Chondrocyte (in vitro differentiated cells): Measurements from ENCODE around the gene TRAP1. TPM values are rescaled to one million over a fixed set of nuclear protein-coding genes. Genes with fewer than 3 reads are reported as not detected.

Experiments used
- DNase-seq: peaks from one replicate; pipeline ENCODE4 v3.0.0; 2021; ENCODE audit warnings: mixed read lengths, low spot score
- H3K27ac Mint-ChIP-seq: one replicate; pipeline ENCODE4 v1.8.0; 2021; ENCODE audit warnings: mild to moderate bottlenecking, moderate library complexity, mixed read lengths; ENCODE audit not compliant: unreplicated experiment
- H3K27me3 Mint-ChIP-seq: 2 replicates; pipeline ENCODE4 v1.8.0; 2021; ENCODE audit warnings: low read depth, mixed read lengths
- H3K36me3 Mint-ChIP-seq: 2 replicates; pipeline ENCODE4 v1.8.0; 2021; ENCODE audit warnings: low read depth, mixed read lengths
- H3K4me1 Mint-ChIP-seq: 2 replicates; pipeline ENCODE4 v1.8.0; 2021; ENCODE audit warnings: low read depth, mild to moderate bottlenecking, mixed read lengths
- H3K4me3 Mint-ChIP-seq: one replicate; pipeline ENCODE4 v1.8.0; 2021; ENCODE audit warnings: mild to moderate bottlenecking, moderate library complexity, mixed read lengths; ENCODE audit not compliant: unreplicated experiment
- H3K9me3 Mint-ChIP-seq: 2 replicates; pipeline ENCODE4 v1.8.0; 2021; ENCODE audit warnings: low read depth, mixed read lengths
- total RNA-seq: library from RNA; stranded (reverse); gene quantifications from 3 replicates; pipeline ENCODE4 v1.2.1, GENCODE V29; 2021
- TF ChIP-seq, protein P1 (sequence below): fragments of 200-600 bp; sonication (generic); IDR thresholded peaks from 2 replicates; pipeline ENCODE4 v1.5.0; 2021; ENCODE audit warnings: antibody characterized with exemption, mild to moderate bottlenecking, moderate library complexity

TRAP1 gene
- total RNA-seq, 1 donor from 2014 or later, result 60.6 TPM

- H3K4me3 Mint-ChIP-seq, result no peak overlapping the region
- peaks cover 61% of the 10 kb centered on the region for H3K36me3 Mint-ChIP-seq
- no peaks in the 10 kb centered on the region for H3K9me3 Mint-ChIP-seq
- peak overlapping the region; percentile 36 for H3K27ac Mint-ChIP-seq
- no peaks in the 10 kb centered on the region for H3K4me1 Mint-ChIP-seq
- no peaks in the 10 kb centered on the region for H3K27me3 Mint-ChIP-seq
- TF ChIP-seq, protein P1, sequence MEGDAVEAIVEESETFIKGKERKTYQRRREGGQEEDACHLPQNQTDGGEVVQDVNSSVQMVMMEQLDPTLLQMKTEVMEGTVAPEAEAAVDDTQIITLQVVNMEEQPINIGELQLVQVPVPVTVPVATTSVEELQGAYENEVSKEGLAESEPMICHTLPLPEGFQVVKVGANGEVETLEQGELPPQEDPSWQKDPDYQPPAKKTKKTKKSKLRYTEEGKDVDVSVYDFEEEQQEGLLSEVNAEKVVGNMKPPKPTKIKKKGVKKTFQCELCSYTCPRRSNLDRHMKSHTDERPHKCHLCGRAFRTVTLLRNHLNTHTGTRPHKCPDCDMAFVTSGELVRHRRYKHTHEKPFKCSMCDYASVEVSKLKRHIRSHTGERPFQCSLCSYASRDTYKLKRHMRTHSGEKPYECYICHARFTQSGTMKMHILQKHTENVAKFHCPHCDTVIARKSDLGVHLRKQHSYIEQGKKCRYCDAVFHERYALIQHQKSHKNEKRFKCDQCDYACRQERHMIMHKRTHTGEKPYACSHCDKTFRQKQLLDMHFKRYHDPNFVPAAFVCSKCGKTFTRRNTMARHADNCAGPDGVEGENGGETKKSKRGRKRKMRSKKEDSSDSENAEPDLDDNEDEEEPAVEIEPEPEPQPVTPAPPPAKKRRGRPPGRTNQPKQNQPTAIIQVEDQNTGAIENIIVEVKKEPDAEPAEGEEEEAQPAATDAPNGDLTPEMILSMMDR, result no peak
- no peak for DNase-seq
These were observed 16.9 kb upstream of the TRAP1 start for GRCh38 chr16:3734084-3734757.

DNA sequence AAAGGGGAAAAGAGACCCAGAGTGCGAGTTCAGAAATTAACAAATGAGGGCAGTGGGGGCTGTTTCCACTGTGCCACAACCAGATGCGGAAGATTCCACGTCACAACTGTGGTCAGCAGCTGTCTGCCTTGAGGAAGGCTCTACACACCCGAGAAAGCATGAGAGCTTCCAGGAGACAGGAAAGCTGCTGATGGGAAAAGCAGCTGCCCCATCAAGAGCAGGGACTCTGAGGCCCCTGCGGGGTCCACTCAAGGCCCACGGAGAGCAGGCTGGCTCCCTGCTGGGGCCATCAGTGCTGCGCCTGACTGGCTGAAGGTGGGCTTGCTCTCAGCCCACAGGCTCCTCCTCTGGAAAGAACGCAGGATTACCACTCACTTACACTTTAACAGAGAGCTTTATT, 14.8 kb upstream of the TRAP1 start:
- no peak overlapping the region for H3K4me3 Mint-ChIP-seq
- H3K36me3 Mint-ChIP-seq, result peaks cover 58% of the 10 kb centered on the region
- no peak overlapping the region for H3K27ac Mint-ChIP-seq
- TF ChIP-seq, protein P1, result no peak
- peak; percentile 39 for DNase-seq
- H3K9me3 Mint-ChIP-seq, result no peaks in the 10 kb centered on the region
- H3K4me1 Mint-ChIP-seq, result no peaks in the 10 kb centered on the region
- H3K27me3 Mint-ChIP-seq, result no peaks in the 10 kb centered on the region

DNA sequence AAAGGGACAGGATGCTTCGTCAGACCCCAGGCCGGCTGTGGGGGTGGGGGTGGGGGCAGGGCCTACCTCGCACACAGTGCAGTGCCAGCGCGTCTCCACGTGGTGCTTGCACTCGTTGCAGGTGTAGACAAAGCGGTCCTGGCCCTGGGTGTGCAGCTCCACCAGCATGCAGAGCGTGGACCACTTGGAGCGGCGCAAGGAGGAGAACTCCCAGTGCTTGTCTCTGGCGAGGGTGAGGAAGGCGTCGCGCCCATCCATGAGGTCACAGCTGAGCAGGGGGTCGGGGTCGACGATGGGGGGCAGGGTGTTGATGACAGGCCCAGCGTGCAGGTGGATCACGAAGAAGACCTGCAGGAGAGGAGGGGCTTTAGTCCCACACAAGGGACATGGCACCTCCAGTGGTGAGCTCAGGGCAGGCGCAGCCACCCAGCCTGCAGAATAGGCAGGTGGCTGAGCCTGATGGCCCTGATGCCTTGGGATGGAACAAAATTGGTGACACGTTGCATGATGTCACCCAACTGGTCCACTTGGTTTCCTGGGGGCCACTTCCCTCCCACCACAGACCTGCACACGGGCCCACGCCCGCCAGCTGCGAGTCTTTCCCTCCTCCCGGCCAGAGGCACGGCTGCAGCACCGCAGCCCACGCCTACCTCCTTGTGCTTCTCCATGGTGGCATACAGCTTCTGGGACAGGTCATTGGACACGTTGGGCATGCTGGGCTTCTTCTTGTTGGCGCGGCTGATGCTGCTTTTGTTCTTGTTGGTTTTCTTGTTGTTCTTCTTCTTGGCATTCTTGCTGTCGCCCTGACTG, 14.0 kb upstream of the TRAP1 start:
- no peak overlapping the region for H3K27ac Mint-ChIP-seq
- DNase-seq, result peak; percentile 89
- TF ChIP-seq, protein P1, result no peak
- no peaks in the 10 kb centered on the region for H3K9me3 Mint-ChIP-seq
- no peak overlapping the region for H3K4me3 Mint-ChIP-seq
- H3K36me3 Mint-ChIP-seq, result peaks cover 53% of the 10 kb centered on the region
- no peaks in the 10 kb centered on the region for H3K27me3 Mint-ChIP-seq
- no peaks in the 10 kb centered on the region for H3K4me1 Mint-ChIP-seq

DNA sequence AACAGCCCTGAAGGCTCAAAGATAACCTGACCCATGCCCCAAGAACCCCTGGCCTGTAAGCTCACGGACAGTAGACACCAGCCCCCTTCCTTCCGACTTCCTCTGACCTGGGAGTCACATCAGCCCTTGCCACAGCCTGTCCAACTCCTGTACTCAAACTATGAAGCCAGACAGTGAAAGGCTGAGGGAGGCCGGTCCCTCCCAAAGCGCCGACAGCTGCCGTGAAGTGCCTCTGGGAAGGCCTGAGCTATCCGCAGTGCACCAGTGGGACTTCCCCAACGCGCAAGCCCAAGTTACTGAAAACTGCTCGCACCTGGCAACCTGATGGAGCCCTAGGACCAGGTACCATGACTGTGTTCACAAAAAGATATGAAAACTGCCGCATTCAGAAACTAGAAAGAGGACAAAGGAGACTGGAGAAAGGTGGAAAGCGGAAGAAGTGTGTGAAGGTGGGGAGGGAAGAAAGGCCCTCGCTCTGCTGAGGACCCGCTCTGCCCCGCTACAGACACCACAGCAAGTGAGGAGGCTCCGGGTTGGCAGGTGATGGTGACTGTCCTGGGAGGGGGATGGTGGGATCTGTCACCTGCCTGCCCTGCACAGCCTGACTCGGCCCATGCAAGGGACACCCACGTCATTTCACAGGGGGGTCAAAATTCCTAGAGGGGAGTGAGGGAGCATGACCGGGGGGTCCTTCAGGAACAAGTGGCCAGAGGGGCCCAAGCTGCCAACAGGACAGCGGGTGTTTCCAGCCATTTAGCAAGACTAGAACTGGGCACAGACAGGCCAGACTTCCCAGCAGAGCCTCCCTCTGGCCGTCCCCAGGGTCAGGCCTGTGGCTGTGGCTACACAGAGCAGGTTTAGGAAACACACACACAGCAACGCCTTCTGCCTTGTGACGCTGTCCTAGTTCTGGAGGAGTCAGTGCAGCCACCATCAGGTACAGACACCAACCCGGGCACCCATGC, 13.1 kb upstream of the TRAP1 start:
- H3K27ac Mint-ChIP-seq, result peak overlapping the region; percentile 25
- H3K4me3 Mint-ChIP-seq, result no peak overlapping the region
- peaks cover 44% of the 10 kb centered on the region for H3K36me3 Mint-ChIP-seq
- H3K27me3 Mint-ChIP-seq, result no peaks in the 10 kb centered on the region
- TF ChIP-seq, protein P1, result no peak
- peak; percentile 79 for DNase-seq
- H3K9me3 Mint-ChIP-seq, result no peaks in the 10 kb centered on the region
- no peaks in the 10 kb centered on the region for H3K4me1 Mint-ChIP-seq
